NCI-H748 treated with DMSO at 0.1 percent for 48 hours (cell line): ENCODE data around the gene SLC17A3.

Experiments
- DNase-seq: peaks from one replicate; lab custom pipeline; 2025; lab: John Stamatoyannopoulos, UW

Gene SLC17A3, protein sequence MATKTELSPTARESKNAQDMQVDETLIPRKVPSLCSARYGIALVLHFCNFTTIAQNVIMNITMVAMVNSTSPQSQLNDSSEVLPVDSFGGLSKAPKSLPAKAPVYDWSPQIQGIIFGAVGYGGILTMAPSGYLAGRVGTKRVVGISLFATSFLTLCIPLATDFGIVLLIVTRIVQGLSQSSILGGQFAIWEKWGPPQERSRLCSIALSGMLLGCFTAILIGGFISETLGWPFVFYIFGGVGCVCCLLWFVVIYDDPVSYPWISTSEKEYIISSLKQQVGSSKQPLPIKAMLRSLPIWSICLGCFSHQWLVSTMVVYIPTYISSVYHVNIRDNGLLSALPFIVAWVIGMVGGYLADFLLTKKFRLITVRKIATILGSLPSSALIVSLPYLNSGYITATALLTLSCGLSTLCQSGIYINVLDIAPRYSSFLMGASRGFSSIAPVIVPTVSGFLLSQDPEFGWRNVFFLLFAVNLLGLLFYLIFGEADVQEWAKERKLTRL

DNA sequence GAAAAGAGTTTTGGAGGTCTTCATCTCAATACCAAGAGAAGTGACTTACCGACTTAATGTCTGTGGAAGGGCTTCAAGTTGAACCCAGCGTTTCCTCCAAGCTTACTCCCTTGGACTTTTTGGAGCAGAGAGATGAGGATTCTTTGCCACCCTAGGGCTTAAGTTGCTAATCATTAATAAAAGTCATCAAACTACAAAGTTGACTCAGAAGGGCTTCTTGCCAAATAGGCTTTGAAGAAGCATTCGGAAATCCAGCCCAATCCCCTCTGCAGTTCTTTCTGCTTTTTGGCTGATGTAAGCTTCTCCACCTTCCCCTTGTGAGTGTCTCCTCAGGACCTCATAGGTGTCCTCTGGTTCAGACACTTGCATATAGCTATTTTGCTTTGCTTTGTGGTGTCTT, at the start of gene SLC17A3:
Gene SLC17A3, minus strand, starts transcription at position 126 of the 400 bp plus-strand sequence. CDS start 5,856 bp downstream, outside the sequence.
- no peak for DNase-seq

GRCh38 chr6:25922301-25922700, 48.3 kb upstream of the SLC17A3 start:
- no peak for DNase-seq

GRCh38 chr6:25921525-25922203, 47.6 kb upstream of the SLC17A3 start:
- no peak for DNase-seq

GRCh38 chr6:25919657-25920056, 45.6 kb upstream of the SLC17A3 start:
- no peak for DNase-seq

DNA sequence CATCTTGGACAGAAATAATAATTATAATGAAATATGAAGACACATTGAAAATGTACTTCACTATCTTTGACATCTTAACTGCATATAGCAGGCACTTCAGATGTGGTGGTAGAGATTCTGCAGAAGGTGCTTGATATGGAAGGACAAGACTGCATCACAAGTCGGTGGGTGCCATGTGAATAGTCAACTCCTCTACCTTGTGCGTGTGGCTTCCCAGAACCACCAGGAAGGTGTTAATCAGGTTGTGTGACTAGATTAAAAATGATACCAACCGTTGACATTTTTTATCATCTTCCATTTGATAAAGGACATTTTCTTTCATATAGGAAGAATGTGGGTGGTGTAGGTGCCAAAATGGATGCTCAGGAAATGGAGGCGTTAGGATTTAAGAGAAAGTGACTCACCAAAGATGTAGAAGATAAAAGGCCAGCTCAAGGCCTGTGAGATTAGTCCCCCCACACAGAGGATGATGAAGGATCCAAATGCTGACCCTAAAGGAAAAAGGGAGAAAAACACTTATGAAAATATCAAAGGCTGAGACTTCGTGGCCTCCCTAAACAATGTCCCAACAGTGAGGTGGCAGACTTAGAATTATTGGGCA, 44.1 kb upstream of the SLC17A3 start:
- DNase-seq: no peak

GRCh38 chr6:25916789-25917490, 42.9 kb upstream of the SLC17A3 start:
- DNase-seq: no peak

GRCh38 chr6:25916330-25916729, 42.3 kb upstream of the SLC17A3 start:
- DNase-seq: no peak

- DNase-seq: no peak
These were observed 39.7 kb upstream of the SLC17A3 start for GRCh38 chr6:25913741-25914140.

DNA sequence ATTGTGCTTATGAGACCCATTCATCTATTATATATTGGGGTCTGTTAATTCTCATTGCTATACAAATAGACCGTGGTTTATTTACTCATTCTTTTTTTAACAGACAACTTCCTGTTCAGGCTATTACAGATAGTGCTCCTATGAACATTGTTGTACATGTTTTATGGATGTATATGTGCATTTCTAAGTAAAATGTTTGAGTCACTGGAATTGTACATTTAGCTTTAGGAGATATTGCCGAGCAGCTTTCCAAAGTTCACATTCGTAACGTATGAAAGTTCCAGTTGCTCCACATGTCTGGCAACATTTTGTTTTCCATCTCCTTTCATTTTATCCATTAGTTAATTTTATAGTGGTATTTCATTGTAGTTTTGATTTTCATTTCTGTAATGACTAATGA, 37.3 kb upstream of the SLC17A3 start:
- DNase-seq: no peak

- no peak for DNase-seq
These were observed 33.5 kb upstream of the SLC17A3 start for GRCh38 chr6:25907475-25908014.

GRCh38 chr6:25903467-25904099, 29.5 kb upstream of the SLC17A3 start:
- DNase-seq: no peak

- no peak for DNase-seq
These were observed 28.0 kb upstream of the SLC17A3 start for GRCh38 chr6:25902071-25902470.

- no peak for DNase-seq
These were observed 26.8 kb upstream of the SLC17A3 start for GRCh38 chr6:25900843-25901242.

DNA sequence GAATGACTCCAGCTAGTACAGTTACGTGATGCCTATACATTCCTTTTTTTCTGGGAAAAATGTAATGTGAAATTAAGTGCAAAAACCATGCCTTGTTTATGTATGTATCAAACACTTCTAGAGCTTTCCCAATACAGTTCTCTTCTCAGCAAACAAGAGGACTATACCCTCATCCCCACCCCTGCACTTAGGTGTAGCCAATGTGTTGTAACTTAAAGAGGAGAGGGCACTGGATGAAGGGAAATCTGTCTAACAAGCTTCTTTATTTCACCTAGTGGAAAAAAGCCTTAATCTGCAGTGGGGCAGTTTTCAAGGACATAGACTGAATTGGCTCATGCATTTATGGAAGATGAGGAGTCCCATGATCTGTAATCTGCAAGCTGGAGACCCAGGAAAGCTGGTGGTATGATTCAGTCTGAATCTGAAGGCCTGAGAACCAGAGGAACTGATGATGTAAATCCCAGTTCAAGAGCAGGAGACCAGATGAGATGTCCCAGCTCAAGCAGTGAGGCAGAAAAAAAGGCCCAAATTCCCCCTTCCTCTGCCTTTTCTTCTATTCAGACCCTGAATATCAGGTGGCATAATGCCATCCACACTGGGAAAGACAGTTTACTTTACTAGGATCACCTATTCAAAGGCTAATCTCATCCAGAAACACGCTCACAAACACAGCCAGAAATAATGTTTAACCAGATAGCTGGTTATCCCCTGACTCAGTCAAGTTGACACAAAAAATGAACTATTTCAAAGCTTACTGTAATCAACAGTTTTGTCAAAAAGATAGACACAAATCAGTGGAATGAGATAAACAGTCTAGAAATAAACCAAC, 25.8 kb upstream of the SLC17A3 start:
- DNase-seq: no peak

GRCh38 chr6:25899123-25899522, 25.1 kb upstream of the SLC17A3 start:
- DNase-seq: no peak

- no peak for DNase-seq
These were observed 24.4 kb upstream of the SLC17A3 start for GRCh38 chr6:25898289-25898977.

GRCh38 chr6:25896252-25896651, 22.2 kb upstream of the SLC17A3 start:
- DNase-seq: no peak

- DNase-seq: no peak
These were observed 21.7 kb upstream of the SLC17A3 start for GRCh38 chr6:25895771-25896170.

DNA sequence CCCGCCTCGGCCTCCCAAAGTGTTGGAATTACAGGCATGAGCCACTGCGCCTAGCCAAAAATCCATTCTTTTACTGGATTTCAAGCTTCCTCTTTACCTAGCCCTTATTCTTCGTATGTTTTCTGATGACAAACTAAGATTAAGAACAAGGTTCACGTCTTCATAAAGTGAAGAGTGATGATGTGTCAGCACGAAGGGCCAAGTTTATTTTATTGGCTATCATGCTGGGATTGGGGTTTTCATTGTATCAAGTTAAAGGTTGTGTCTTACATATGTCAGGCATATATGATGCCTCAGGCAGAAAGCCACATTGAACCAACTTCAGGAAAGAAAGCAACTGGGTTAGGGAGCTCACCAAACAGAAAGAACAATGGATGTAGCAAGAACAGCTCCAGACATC, 19.7 kb upstream of the SLC17A3 start:
- no peak for DNase-seq

DNA sequence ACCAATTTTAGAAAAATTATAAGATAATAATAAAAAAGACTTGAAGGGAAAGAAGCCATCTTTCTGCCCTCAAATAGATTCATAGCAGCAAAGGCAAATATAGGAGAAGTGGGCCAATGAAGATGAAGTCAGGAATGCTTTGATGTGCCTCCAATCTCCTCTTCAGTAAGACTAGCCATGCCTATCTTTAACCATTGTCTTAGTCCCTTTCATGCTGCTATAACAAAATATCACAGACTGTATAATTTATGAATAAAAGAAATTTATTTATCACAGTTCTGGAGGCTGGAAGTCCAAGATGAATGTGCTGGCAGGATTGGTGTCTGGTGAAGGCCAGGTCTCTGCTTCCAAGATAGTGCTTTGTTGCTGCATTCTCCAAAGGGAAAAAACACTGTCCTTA, 18.8 kb upstream of the SLC17A3 start:
- DNase-seq: no peak
